H1 (cell line): Measurements from ENCODE around the gene KCNG3. TPM values are rescaled to one million over a fixed set of nuclear protein-coding genes. Genes with fewer than 3 reads are reported as not detected.

Source experiments
- ASH2L ChIP-seq: fragments of 200-600, 300-600 bp; sonication (generic); IDR thresholded peaks from one replicate; pipeline ENCODE4 v1.7.1; 2017; ENCODE audit warnings: low read length
- CTCF ChIP-seq, 3 experiments: IDR thresholded peaks; 1 replicate in 2 of 3; 2 replicates in 1 of 3; pipeline versions ENCODE4 v1.5.1 to v1.6.1; 2011; ENCODE audit warnings: low read length in 3 of 3, mild to moderate bottlenecking in 3 of 3, inconsistent platforms in 2 of 3, low read depth in 1 of 3, moderate library complexity in 1 of 3; ENCODE audit not compliant: insufficient read depth in 1 of 3; ENCODE audit errors: control extremely low read depth in 1 of 3
- E2F6 ChIP-seq: IDR thresholded peaks from 2 replicates; pipeline ENCODE4 v1.6.1; 2012; ENCODE audit warnings: inconsistent platforms
- KDM1A ChIP-seq: fragments of 200-600, 300-600 bp; sonication (generic); IDR thresholded peaks from 2 replicates; pipeline ENCODE4 v1.7.1; 2016; ENCODE audit warnings: mild to moderate bottlenecking, low read length, borderline replicate concordance
- polyA plus RNA-seq, 7 experiments: library from polyadenylated mRNA; depleted of rRNA in 3 of 7; stranded (reverse) in 5 of 7; unstranded in 2 of 7; fragments of >200 nt in 5 of 7; fragments of 200-250 nt in 2 of 7; gene quantifications; 1 replicate in 5 of 7; 2 replicates in 1 of 7; 4 replicates in 1 of 7; pipeline versions ENCODE4 v1.2.1 to v1.2.3, GENCODE V29; 2011 to 2013; ENCODE audit warnings: missing spikeins in 2 of 7, mixed read lengths in 2 of 7
- total RNA-seq: library from RNA; stranded (reverse); fragmentation: NEBNext Ultra II Directional; extraction: Animal tissue kit (Norgen Biotek cat#: 25700); gene quantifications from 2 replicates; pipeline ENCODE4 v1.2.1, GENCODE V29; 2021

Gene KCNG3
- total and polyA plus RNA-seq, 2 of the 8 experiments (the other 6 are each of a cell fraction or from before 2014, with no cell fraction given): 8.1 to 21.3 TPM

- TF ChIP-seq E2F6: no peak
- TF ChIP-seq KDM1A: no peak
- no peak for TF ChIP-seq CTCF (IDR thresholded peaks at IDR 0.05; ENCODE audit: control extremely low read depth in 1 of 3, insufficient read depth in 1 of 3, low read depth in 1 of 3, low read length in 3 of 3)
- no peak for TF ChIP-seq ASH2L
Measured at GRCh38 chr2:42449163-42450087, 44.4 kb downstream of the KCNG3 start (continued).
